DND-41 (cell line): ENCODE measurements around the gene CTTNBP2.

ENCODE experiments used
- ATAC-seq: fragments of 200-7000 bp; cut with Tn5 transposase; 3 replicates; pipeline ENCODE4 v1.9.1; 2021; ENCODE audit warnings: low read depth; ENCODE audit not compliant: insufficient read depth
- DNase-seq: peaks from one replicate; pipeline ENCODE4 v3.0.0-alpha.2; 2020
- H2AFZ ChIP-seq: 2 replicates; pipeline ENCODE4 v1.6.0; 2012; ENCODE audit warnings: low read depth, low read length
- H3K27ac ChIP-seq: 2 replicates; pipeline ENCODE4 v1.5.1; 2012; ENCODE audit warnings: low read length, inconsistent platforms
- H3K27me3 ChIP-seq: fragments of 200-600 bp; sonication (generic); 2 replicates; pipeline ENCODE4 v1.6.0; 2012; ENCODE audit warnings: low read length, mild to moderate bottlenecking, inconsistent platforms; ENCODE audit not compliant: insufficient read depth, poor library complexity
- H3K36me3 ChIP-seq: 2 replicates; pipeline ENCODE4 v1.5.1; 2012; ENCODE audit warnings: low read length, inconsistent platforms; ENCODE audit not compliant: insufficient read depth
- H3K4me1 ChIP-seq: 2 replicates; pipeline ENCODE4 v1.5.1; 2012; ENCODE audit warnings: mild to moderate bottlenecking, low read length; ENCODE audit not compliant: insufficient read depth
- H3K4me2 ChIP-seq: 2 replicates; pipeline ENCODE4 v1.6.0; 2012; ENCODE audit warnings: mild to moderate bottlenecking, moderate library complexity, low read length, inconsistent platforms; ENCODE audit not compliant: insufficient read depth
- H3K4me3 ChIP-seq, 2 experiments: fragments of 200-600 bp in 1 of 2; shearing (Covaris generic) in 1 of 2; 2 replicates each; pipeline ENCODE4 v1.5.1; 2012 to 2016; ENCODE audit warnings: inconsistent platforms in 2 of 2, low read length in 2 of 2, mild to moderate bottlenecking in 2 of 2, low read depth in 1 of 2, moderate library complexity in 1 of 2
- H3K79me2 ChIP-seq: 2 replicates; pipeline ENCODE4 v1.6.0; 2012; ENCODE audit warnings: low read length, inconsistent platforms; ENCODE audit not compliant: insufficient read depth
- H3K9ac ChIP-seq: 2 replicates; pipeline ENCODE4 v1.6.0; 2012; ENCODE audit warnings: low read depth, mild to moderate bottlenecking, inconsistent platforms, low read length, moderate library complexity
- H3K9me3 ChIP-seq: 2 replicates; pipeline ENCODE4 v1.5.1; 2012; ENCODE audit warnings: low read length, moderate library complexity, mild to moderate bottlenecking, inconsistent platforms; ENCODE audit not compliant: insufficient read depth, severe bottlenecking
- H4K20me1 ChIP-seq: 2 replicates; pipeline ENCODE4 v1.6.0; 2012; ENCODE audit warnings: low read length; ENCODE audit not compliant: insufficient read depth
- EZH2 ChIP-seq: IDR thresholded peaks from 3 replicates; pipeline ENCODE4 v1.6.1; 2012; ENCODE audit warnings: borderline replicate concordance, low read depth, mild to moderate bottlenecking, moderate library complexity, low read length, inconsistent platforms; ENCODE audit not compliant: severe bottlenecking
- TF ChIP-seq, protein P1 (sequence below): IDR thresholded peaks from 2 replicates; pipeline ENCODE4 v1.5.1; 2012; ENCODE audit warnings: borderline replicate concordance, low read length, moderate library complexity, mild to moderate bottlenecking; ENCODE audit not compliant: poor library complexity, severe bottlenecking; ENCODE audit errors: extremely low read depth

Gene CTTNBP2

DNA sequence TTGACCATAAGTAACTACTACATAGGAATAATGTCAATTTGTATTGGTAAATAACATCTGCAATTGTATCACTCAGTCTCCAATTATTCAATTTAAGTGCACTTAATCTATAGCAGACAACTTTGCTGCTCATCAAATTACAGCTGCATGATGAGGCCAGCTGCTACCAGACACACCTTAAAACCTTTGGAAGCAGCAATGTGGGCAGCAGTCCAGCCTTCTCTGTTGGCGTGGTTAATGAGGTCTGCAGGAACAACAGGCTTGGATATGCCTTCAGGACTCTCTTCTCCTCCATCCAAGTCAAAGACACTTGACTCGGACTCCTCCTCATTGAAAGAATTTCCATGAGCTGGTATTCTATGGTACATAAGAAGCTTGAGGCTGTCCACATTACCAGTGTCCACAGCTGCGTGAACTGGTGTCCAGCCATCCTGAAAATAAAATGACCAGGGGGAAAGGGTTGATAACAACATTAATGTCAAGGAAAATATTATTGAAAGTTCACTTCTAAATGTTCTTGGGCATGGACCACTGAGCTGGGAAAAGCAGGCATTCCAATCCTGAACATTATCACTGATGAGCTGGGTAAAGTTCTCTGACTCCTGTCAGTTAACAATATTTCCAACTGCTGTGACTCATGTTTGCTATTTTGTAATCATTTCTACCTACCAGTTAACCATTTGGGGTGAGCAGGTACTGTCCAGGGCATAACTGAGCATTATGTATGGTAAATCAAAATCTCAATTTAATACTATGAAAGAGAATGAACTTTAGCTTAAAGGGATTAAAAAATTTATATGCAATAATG lies 95.7 kb downstream of the CTTNBP2 start:
- no peaks in the 10 kb centered on the region for H4K20me1 ChIP-seq
- no peaks in the 10 kb centered on the region for H3K9me3 ChIP-seq
- H3K4me1 ChIP-seq, result no peaks in the 10 kb centered on the region
- H3K9ac ChIP-seq, result no peak overlapping the region
- no peak overlapping the region for H2AFZ ChIP-seq
- peaks cover 24% of the 10 kb centered on the region for H3K27me3 ChIP-seq
- no peaks in the 10 kb centered on the region for H3K79me2 ChIP-seq
- H3K27ac ChIP-seq, result no peak overlapping the region
- H3K4me3 ChIP-seq, result no peak overlapping the region
- TF ChIP-seq, protein P1, sequence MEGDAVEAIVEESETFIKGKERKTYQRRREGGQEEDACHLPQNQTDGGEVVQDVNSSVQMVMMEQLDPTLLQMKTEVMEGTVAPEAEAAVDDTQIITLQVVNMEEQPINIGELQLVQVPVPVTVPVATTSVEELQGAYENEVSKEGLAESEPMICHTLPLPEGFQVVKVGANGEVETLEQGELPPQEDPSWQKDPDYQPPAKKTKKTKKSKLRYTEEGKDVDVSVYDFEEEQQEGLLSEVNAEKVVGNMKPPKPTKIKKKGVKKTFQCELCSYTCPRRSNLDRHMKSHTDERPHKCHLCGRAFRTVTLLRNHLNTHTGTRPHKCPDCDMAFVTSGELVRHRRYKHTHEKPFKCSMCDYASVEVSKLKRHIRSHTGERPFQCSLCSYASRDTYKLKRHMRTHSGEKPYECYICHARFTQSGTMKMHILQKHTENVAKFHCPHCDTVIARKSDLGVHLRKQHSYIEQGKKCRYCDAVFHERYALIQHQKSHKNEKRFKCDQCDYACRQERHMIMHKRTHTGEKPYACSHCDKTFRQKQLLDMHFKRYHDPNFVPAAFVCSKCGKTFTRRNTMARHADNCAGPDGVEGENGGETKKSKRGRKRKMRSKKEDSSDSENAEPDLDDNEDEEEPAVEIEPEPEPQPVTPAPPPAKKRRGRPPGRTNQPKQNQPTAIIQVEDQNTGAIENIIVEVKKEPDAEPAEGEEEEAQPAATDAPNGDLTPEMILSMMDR, result no peak
- no peak for TF ChIP-seq EZH2
- ATAC-seq (no peak), DNase-seq (no peak)
- no peak overlapping the region for H3K4me2 ChIP-seq
- no peaks in the 10 kb centered on the region for H3K36me3 ChIP-seq

- no peaks in the 10 kb centered on the region for H3K9me3 ChIP-seq
- no peaks in the 10 kb centered on the region for H3K36me3 ChIP-seq
- no peak overlapping the region for H2AFZ ChIP-seq
- H3K79me2 ChIP-seq, result no peaks in the 10 kb centered on the region
- ATAC-seq (no peak), DNase-seq (no peak)
- H3K4me1 ChIP-seq, result no peaks in the 10 kb centered on the region
- no peak for TF ChIP-seq EZH2
- H4K20me1 ChIP-seq, result no peaks in the 10 kb centered on the region
- H3K4me3 ChIP-seq, result no peak overlapping the region
- no peak overlapping the region for H3K27ac ChIP-seq
- H3K4me2 ChIP-seq, result no peak overlapping the region
- no peak overlapping the region for H3K9ac ChIP-seq
- H3K27me3 ChIP-seq, result peaks cover 29% of the 10 kb centered on the region
Observed at GRCh38 chr7:117776224-117776623, 97.0 kb downstream of the CTTNBP2 start.

- no peaks in the 10 kb centered on the region for H3K36me3 ChIP-seq
Observed at GRCh38 chr7:117775801-117776200, 97.4 kb downstream of the CTTNBP2 start.

DNA sequence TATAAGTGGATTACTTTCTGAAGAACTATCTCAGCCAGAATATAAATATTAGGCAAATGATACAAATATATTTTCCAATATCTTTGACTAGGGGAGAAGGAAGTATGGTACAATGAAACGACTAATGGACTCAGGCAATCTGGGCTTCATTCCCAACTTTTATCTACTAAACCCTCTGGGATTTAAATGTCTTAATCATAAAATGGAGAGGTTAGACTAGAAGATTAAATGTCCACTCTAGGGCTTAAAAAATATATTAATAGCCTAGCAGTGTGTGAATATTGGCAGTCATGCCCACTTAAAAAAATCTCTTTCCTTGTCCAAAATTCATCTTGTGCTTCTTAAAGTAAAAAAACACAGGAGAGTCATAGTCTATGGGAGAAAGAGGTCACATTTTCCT lies 98.3 kb downstream of the CTTNBP2 start:
- no peaks in the 10 kb centered on the region for H3K4me1 ChIP-seq
- peaks cover 29% of the 10 kb centered on the region for H3K27me3 ChIP-seq
- TF ChIP-seq EZH2, result no peak
- TF ChIP-seq, protein P1, result no peak
- ATAC-seq (no peak), DNase-seq (no peak)
- no peaks in the 10 kb centered on the region for H3K79me2 ChIP-seq
- H3K4me3 ChIP-seq, result no peak overlapping the region
- no peaks in the 10 kb centered on the region for H3K9me3 ChIP-seq
- H3K9ac ChIP-seq, result no peak overlapping the region
- no peaks in the 10 kb centered on the region for H3K36me3 ChIP-seq
- no peaks in the 10 kb centered on the region for H4K20me1 ChIP-seq
- H3K27ac ChIP-seq, result no peak overlapping the region
- H3K4me2 ChIP-seq, result no peak overlapping the region
- no peak overlapping the region for H2AFZ ChIP-seq

More at GRCh38 chr7:117775801-117776200, 97.4 kb downstream of the CTTNBP2 start:
- no peak overlapping the region for H3K27ac ChIP-seq
- H3K79me2 ChIP-seq, result no peaks in the 10 kb centered on the region
- H3K9me3 ChIP-seq, result no peaks in the 10 kb centered on the region
- H3K4me1 ChIP-seq, result no peaks in the 10 kb centered on the region
- no peaks in the 10 kb centered on the region for H4K20me1 ChIP-seq
- DNase-seq (no peak), ATAC-seq (no peak)
- H3K9ac ChIP-seq, result no peak overlapping the region
- no peak overlapping the region for H3K4me2 ChIP-seq
- no peak overlapping the region for H3K4me3 ChIP-seq
- H2AFZ ChIP-seq, result no peak overlapping the region
- peaks cover 29% of the 10 kb centered on the region for H3K27me3 ChIP-seq
- TF ChIP-seq, protein P1, result no peak
- TF ChIP-seq EZH2, result no peak
